Hepatocyte (in vitro differentiated cells): ENCODE measurements around the gene TSPAN3.

ENCODE experiments used
- EZH2 ChIP-seq: fragments of 200-600 bp; sonication (generic); IDR thresholded peaks from 2 replicates; pipeline ENCODE4 v1.6.1; 2016; ENCODE audit warnings: antibody characterized with exemption, mild to moderate bottlenecking, borderline replicate concordance
- EZH2phosphoT487 ChIP-seq: fragments of 200-600 bp; sonication (generic); IDR thresholded peaks from one replicate; pipeline ENCODE4 v1.6.1; 2018; ENCODE audit warnings: antibody characterized with exemption, mild to moderate bottlenecking, low read depth, moderate library complexity; ENCODE audit not compliant: unreplicated experiment, severe bottlenecking
- TF ChIP-seq, protein P1 (sequence below): fragments of 200-600 bp; sonication (generic); IDR thresholded peaks from 2 replicates; pipeline ENCODE4 v1.5.1; 2016; ENCODE audit warnings: antibody characterized with exemption, mild to moderate bottlenecking; ENCODE audit not compliant: poor library complexity

DNA sequence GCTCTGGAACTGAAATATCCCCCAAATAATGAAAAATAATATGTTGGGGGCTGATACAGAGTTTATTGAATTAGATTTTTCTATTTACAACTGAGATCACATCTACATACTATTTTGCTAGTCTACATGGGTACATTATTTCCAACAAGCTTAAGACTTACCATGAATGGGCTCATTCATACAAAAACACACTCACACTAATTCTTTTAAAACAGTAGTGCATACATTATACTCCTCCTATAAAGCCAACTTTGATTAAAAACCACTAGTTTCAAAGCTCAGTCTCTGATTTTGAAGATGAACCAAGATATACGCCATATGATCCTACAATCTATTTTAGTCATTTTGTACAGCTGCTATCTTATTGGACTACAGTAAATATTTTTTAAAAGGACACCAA lies 24.9 kb downstream of the TSPAN3 start:
- TF ChIP-seq, protein P1, sequence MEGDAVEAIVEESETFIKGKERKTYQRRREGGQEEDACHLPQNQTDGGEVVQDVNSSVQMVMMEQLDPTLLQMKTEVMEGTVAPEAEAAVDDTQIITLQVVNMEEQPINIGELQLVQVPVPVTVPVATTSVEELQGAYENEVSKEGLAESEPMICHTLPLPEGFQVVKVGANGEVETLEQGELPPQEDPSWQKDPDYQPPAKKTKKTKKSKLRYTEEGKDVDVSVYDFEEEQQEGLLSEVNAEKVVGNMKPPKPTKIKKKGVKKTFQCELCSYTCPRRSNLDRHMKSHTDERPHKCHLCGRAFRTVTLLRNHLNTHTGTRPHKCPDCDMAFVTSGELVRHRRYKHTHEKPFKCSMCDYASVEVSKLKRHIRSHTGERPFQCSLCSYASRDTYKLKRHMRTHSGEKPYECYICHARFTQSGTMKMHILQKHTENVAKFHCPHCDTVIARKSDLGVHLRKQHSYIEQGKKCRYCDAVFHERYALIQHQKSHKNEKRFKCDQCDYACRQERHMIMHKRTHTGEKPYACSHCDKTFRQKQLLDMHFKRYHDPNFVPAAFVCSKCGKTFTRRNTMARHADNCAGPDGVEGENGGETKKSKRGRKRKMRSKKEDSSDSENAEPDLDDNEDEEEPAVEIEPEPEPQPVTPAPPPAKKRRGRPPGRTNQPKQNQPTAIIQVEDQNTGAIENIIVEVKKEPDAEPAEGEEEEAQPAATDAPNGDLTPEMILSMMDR: no peak
- TF ChIP-seq EZH2: no peak
- TF ChIP-seq EZH2phosphoT487: no peak
